Astrocyte (in vitro differentiated cells and primary cell): ENCODE data around the gene RPRML.

Experiments
- CTCF ChIP-seq: IDR thresholded peaks from 2 replicates; pipeline ENCODE4 v1.5.1; 2011; ENCODE audit warnings: low read depth, mild to moderate bottlenecking, inconsistent platforms, low read length, moderate library complexity; ENCODE audit not compliant: insufficient read depth
- EZH2 ChIP-seq: IDR thresholded peaks from 2 replicates; pipeline ENCODE4 v1.6.1; 2012; ENCODE audit warnings: mild to moderate bottlenecking, low read length, inconsistent platforms; ENCODE audit not compliant: insufficient read depth

- TF ChIP-seq CTCF (no peak), EZH2 (no peak)
These were observed 2.3 kb downstream of the RPRML start for GRCh38 chr17:46976626-46977270.
